Colonic mucosa (tissue), 4 donors: ENCODE measurements around the gene SH3TC1. TPM values are rescaled to one million over a fixed set of nuclear protein-coding genes. Genes with fewer than 3 reads are reported as not detected.

ENCODE experiments used
- DNase-seq: peaks from one replicate; pipeline ENCODE4 v3.0.0-alpha.2; 2020
- H3K27ac ChIP-seq: fragments of 200-600 bp; one replicate; pipeline ENCODE4 v1.8.0; 2021
- H3K27me3 ChIP-seq: fragments of 200-600 bp; one replicate; pipeline ENCODE4 v1.8.0; 2021
- H3K36me3 ChIP-seq: fragments of 200-600 bp; one replicate; pipeline ENCODE4 v1.8.0; 2021
- H3K4me1 ChIP-seq: fragments of 200-600 bp; one replicate; pipeline ENCODE4 v1.8.0; 2021; ENCODE audit warnings: mild to moderate bottlenecking
- H3K4me3 ChIP-seq: fragments of 200-600 bp; one replicate; pipeline ENCODE4 v1.8.0; 2021
- H3K9ac ChIP-seq, 2 donors: one replicate each; pipeline ENCODE4 v1.7.0; 2013; ENCODE audit warnings: control low read depth in 2 of 2, low read depth in 2 of 2, low read length in 2 of 2
- H3K9me3 ChIP-seq: fragments of 200-600 bp; one replicate; pipeline ENCODE4 v1.8.0; 2021
- CTCF ChIP-seq: fragments of 200-600 bp; IDR thresholded peaks from one replicate; pipeline ENCODE4 v1.8.0; 2022; ENCODE audit warnings: antibody characterized with exemption, mild to moderate bottlenecking
- intact Hi-C: fragments of 100-400 bp; cut with DNase I; formaldehyde crosslinking; loops from one replicate; pipeline ENCODE4 v1.14.1; 2022
- total RNA-seq, 2 donors: library from RNA; stranded (reverse); fragmentation: NEBNext Ultra II Directional in 1 of 2; extraction: Animal tissue kit (Norgen Biotek cat#: 25700) in 1 of 2; gene quantifications; one replicate each; pipeline ENCODE4 v1.2.1, GENCODE V29; 2021
- donor health status: healthy.
- donor health status: DM: no; HTN: no; CAD: no.
- donor health status: DM: no; HTN: no; CAD: no.

Gene SH3TC1
- total RNA-seq, 2 donors from 2014 or later, result 10.8 to 22.5 TPM

- Histone ChIP-seq H3K9me3 (no peaks in the 10 kb centered on the region), H3K4me1 (no peaks in the 10 kb centered on the region), H3K36me3 (no peaks in the 10 kb centered on the region), H3K27me3 (no peaks in the 10 kb centered on the region), H3K4me3 (no peak overlapping the region), H3K27ac (no peak overlapping the region), H3K9ac (no peak overlapping the region)
- DNase-seq, result no peak
- intact Hi-C loops, result no loop called here
- no peak for TF ChIP-seq CTCF
Measured at GRCh38 chr4:8173492-8174242, 25.4 kb upstream of the SH3TC1 start.

- H3K27ac ChIP-seq, result no peak overlapping the region
- DNase-seq, result no peak
- intact Hi-C loops, result no loop called here
- H3K9ac ChIP-seq, result no peak overlapping the region
- no peak for TF ChIP-seq CTCF
- no peaks in the 10 kb centered on the region for H3K27me3 ChIP-seq
- no peaks in the 10 kb centered on the region for H3K36me3 ChIP-seq
- no peaks in the 10 kb centered on the region for H3K4me1 ChIP-seq
- no peak overlapping the region for H3K4me3 ChIP-seq
- H3K9me3 ChIP-seq, result no peaks in the 10 kb centered on the region
Measured at GRCh38 chr4:8174970-8175369, 24.1 kb upstream of the SH3TC1 start.

- intact Hi-C loops, result no loop called here
- Histone ChIP-seq H3K27me3 (no peaks in the 10 kb centered on the region), H3K9me3 (no peaks in the 10 kb centered on the region), H3K27ac (no peak overlapping the region), H3K36me3 (no peaks in the 10 kb centered on the region), H3K9ac (no peak overlapping the region), H3K4me1 (no peaks in the 10 kb centered on the region), H3K4me3 (no peak overlapping the region)
- no peak for TF ChIP-seq CTCF
- no peak for DNase-seq
Measured at GRCh38 chr4:8175686-8176085, 23.4 kb upstream of the SH3TC1 start.

GRCh38 chr4:8176547-8177399, 22.3 kb upstream of the SH3TC1 start:
- H3K4me1 ChIP-seq, result no peaks in the 10 kb centered on the region
- no peak for DNase-seq
- no peaks in the 10 kb centered on the region for H3K36me3 ChIP-seq
- H3K9me3 ChIP-seq, result no peaks in the 10 kb centered on the region
- H3K27me3 ChIP-seq, result no peaks in the 10 kb centered on the region
- no peak overlapping the region for H3K27ac ChIP-seq
- no peak overlapping the region for H3K9ac ChIP-seq
- peak; percentile 85 for TF ChIP-seq CTCF
- H3K4me3 ChIP-seq, result no peak overlapping the region
- intact Hi-C loops, result no loop called here

- Histone ChIP-seq H3K4me1 (peaks cover 8% of the 10 kb centered on the region), H3K4me3 (no peak overlapping the region), H3K27ac (no peak overlapping the region), H3K9me3 (no peaks in the 10 kb centered on the region), H3K36me3 (no peaks in the 10 kb centered on the region), H3K9ac (no peak overlapping the region), H3K27me3 (no peaks in the 10 kb centered on the region)
- DNase-seq, result no peak
- intact Hi-C loops, result no loop called here
- TF ChIP-seq CTCF, result no peak
Measured at GRCh38 chr4:8177552-8177951, 21.5 kb upstream of the SH3TC1 start.
